ENCODE measurements around the gene FNDC7.
"Not testable (repeated sequence)": the region's sequence is repeated elsewhere in the genome, so short reads cannot be mapped to it uniquely, and the experiment has no call there.

Gene FNDC7

GRCh38 chr1:108777839-108778238 is 65.1 kb downstream of the FNDC7 start:
- H3K9me3 ChIP-seq (ENCODE audit: low read length): no peaks in the 10 kb centered on the region
- no peaks in the 10 kb centered on the region for H3K4me1 ChIP-seq (ENCODE audit: insufficient read depth, low read length)
- no peak overlapping the region for H3K4me3 ChIP-seq (ENCODE audit: low read length)
- H3K27me3 ChIP-seq (ENCODE audit: insufficient read depth, low read length): no peaks in the 10 kb centered on the region
- no peak overlapping the region for H2AFZ ChIP-seq (ENCODE audit: low read depth, low read length)
- H3K36me3 ChIP-seq (ENCODE audit: insufficient read depth, low read length): peaks cover 57% of the 10 kb centered on the region

DNA sequence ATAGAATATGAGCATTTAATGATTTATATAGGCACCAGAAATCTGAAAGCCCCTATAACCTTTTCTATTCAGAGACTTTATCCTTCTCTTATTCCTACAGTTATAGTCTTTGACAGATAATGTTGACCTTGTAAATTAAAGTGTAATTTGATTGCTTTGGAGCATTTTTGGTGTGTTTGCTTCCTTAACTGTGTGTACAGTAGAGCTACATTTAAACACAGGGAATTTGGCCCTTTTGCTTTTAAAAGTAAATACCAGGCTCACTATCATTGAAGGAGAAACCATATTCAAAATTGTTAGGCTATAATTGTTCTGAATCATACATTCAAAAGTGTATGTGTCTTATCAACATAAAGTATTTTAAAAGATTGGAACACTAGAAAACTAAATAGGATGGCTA is 66.7 kb downstream of the FNDC7 start:
- Histone ChIP-seq H2AFZ (ENCODE audit: low read depth, low read length) (no peak overlapping the region), H3K36me3 (ENCODE audit: insufficient read depth, low read length) (peaks cover 59% of the 10 kb centered on the region), H3K27me3 (ENCODE audit: insufficient read depth, low read length) (no peaks in the 10 kb centered on the region), H3K4me1 (ENCODE audit: insufficient read depth, low read length) (no peaks in the 10 kb centered on the region), H3K4me3 (ENCODE audit: low read length) (no peak overlapping the region), H3K9me3 (ENCODE audit: low read length) (peaks cover 6% of the 10 kb centered on the region)

DNA sequence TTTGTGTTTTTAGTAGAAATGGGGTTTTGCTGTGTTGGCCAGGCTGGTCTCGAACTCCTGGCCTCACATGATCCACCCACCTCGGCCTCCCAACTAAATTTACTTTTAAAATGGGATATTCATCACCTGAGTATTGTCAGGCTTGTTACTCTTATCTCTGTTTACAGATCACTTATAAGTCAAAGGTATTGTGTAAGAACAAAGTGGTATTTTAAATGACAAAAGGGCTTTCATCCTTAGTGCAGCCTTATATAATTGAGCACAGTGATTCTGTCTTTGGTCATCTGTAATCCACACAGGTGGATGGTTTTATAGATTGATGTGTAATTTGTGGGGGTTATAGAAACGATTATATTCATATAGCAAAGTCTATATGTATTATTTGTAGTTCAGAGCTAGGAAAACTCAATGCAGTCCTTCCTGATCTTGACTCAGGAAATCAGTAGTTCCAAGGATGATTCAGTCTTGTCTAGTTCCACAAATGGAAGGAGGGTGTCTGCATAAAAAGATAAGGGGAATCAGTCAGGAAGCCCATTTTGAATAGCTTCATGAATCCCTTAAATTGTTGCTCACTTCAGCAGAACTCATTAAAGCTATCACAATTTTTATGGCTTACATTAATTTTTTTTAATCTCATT is 68.3 kb downstream of the FNDC7 start:
- Histone ChIP-seq H2AFZ (ENCODE audit: low read depth, low read length) (no peak overlapping the region), H3K4me3 (ENCODE audit: low read length) (no peak overlapping the region), H3K36me3 (ENCODE audit: insufficient read depth, low read length) (peaks cover 60% of the 10 kb centered on the region), H3K4me1 (ENCODE audit: insufficient read depth, low read length) (no peaks in the 10 kb centered on the region), H3K9me3 (ENCODE audit: low read length) (peaks cover 21% of the 10 kb centered on the region), H3K27me3 (ENCODE audit: insufficient read depth, low read length) (no peaks in the 10 kb centered on the region)

DNA sequence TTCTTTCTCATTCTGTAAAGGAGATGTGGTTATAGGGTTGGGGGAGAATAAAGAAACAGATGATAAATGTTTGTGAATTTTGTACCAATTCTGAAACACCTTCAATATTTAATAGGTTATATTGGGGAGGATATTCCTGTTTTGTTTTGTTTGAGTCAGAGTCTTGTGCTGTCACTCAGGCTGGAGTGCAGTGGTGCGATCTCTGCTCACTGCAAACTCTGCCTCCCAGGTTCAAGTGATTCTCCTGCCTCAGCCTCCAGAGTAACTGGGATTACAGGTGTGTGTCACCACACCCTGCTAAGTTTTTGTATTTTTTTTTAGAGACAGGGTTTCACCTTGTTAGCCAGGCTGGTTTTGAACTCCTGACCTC is 68.9 kb downstream of the FNDC7 start:
- not testable (repeated sequence) for H3K4me1 ChIP-seq (ENCODE audit: insufficient read depth, low read length); H2AFZ ChIP-seq (ENCODE audit: low read depth, low read length); H3K4me3 ChIP-seq (ENCODE audit: low read length); H3K27me3 ChIP-seq (ENCODE audit: insufficient read depth, low read length)
- H3K9me3 ChIP-seq (ENCODE audit: low read length): peaks cover 26% of the 10 kb centered on the region
- H3K36me3 ChIP-seq (ENCODE audit: insufficient read depth, low read length): peaks cover 61% of the 10 kb centered on the region

DNA sequence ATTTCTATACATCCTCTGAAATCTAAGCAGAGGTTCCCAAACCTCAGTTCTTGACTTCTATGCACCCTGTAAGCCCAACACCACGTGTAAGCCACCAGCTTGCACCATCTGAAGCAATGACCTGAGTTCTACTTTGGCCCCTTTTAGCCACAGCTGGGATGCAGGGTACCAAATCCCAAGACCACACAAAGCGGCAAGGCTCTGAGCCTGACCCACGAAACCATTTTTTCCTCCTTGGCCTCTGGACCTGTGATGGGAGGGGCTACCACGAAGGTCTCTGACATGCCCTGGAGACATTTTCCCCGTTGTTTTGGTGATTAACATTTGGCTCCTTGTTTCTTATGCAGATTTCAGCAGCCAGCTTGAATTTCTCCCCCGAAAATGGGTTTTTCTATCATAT is 72.6 kb downstream of the FNDC7 start:
- H3K27me3 ChIP-seq (ENCODE audit: insufficient read depth, low read length): no peaks in the 10 kb centered on the region
- peaks cover 27% of the 10 kb centered on the region for H3K9me3 ChIP-seq (ENCODE audit: low read length)
- H3K36me3 ChIP-seq (ENCODE audit: insufficient read depth, low read length): peaks cover 48% of the 10 kb centered on the region
- H3K4me3 ChIP-seq (ENCODE audit: low read length): no peak overlapping the region
- H3K4me1 ChIP-seq (ENCODE audit: insufficient read depth, low read length): no peaks in the 10 kb centered on the region
- H2AFZ ChIP-seq (ENCODE audit: low read depth, low read length): no peak overlapping the region

DNA sequence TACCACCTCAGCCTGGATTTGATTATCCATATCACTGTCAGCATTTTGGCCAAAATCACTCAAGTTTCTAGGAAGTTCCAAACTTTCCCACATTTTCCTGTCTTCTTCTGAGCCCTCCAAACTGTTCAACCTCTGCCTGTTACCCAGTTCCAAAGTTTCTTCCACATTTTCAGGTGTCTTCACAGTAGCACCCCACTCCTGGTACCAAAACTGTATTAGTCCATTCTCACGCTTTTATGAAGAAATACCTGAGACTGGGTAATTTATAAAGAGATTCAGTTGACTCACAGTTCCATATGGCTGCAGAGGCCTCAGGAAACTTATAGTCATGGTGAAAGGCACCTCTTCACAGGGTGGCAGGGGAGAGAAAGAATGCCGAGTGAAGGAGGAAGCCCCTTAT is 73.2 kb downstream of the FNDC7 start:
- Histone ChIP-seq H3K4me1 (ENCODE audit: insufficient read depth, low read length) (no peaks in the 10 kb centered on the region), H3K27me3 (ENCODE audit: insufficient read depth, low read length) (no peaks in the 10 kb centered on the region), H3K9me3 (ENCODE audit: low read length) (peaks cover 27% of the 10 kb centered on the region), H3K36me3 (ENCODE audit: insufficient read depth, low read length) (peaks cover 46% of the 10 kb centered on the region), H3K4me3 (ENCODE audit: low read length) (no peak overlapping the region), H2AFZ (ENCODE audit: low read depth, low read length) (no peak overlapping the region)

GRCh38 chr1:108791790-108792189 is 79.1 kb downstream of the FNDC7 start:
- H3K4me1 ChIP-seq (ENCODE audit: insufficient read depth, low read length): no peaks in the 10 kb centered on the region
- no peaks in the 10 kb centered on the region for H3K27me3 ChIP-seq (ENCODE audit: insufficient read depth, low read length)
- peaks cover 43% of the 10 kb centered on the region for H3K36me3 ChIP-seq (ENCODE audit: insufficient read depth, low read length)
- H3K4me3 ChIP-seq (ENCODE audit: low read length): no peak overlapping the region
- H2AFZ ChIP-seq (ENCODE audit: low read depth, low read length): no peak overlapping the region
- H3K9me3 ChIP-seq (ENCODE audit: low read length): peaks cover 10% of the 10 kb centered on the region
